Testis (tissue), 2 donors: Measurements from ENCODE around the gene TRPC3.

Experiments
- CTCF ChIP-seq, 3 experiments: fragments of 450-650 bp in 2 of 3; fragments of 200-600 bp in 1 of 3; sonication (generic) in 1 of 3; IDR thresholded peaks; one replicate each; pipeline ENCODE4 v1.5.1; 2016 to 2019; ENCODE audit warnings: antibody characterized with exemption in 3 of 3, mild to moderate bottlenecking in 2 of 3, moderate library complexity in 1 of 3
- POLR2A ChIP-seq: fragments of 450-650 bp; IDR thresholded peaks from one replicate; pipeline ENCODE4 v1.6.1; 2017; ENCODE audit warnings: antibody characterized with exemption, mild to moderate bottlenecking, moderate library complexity

DNA sequence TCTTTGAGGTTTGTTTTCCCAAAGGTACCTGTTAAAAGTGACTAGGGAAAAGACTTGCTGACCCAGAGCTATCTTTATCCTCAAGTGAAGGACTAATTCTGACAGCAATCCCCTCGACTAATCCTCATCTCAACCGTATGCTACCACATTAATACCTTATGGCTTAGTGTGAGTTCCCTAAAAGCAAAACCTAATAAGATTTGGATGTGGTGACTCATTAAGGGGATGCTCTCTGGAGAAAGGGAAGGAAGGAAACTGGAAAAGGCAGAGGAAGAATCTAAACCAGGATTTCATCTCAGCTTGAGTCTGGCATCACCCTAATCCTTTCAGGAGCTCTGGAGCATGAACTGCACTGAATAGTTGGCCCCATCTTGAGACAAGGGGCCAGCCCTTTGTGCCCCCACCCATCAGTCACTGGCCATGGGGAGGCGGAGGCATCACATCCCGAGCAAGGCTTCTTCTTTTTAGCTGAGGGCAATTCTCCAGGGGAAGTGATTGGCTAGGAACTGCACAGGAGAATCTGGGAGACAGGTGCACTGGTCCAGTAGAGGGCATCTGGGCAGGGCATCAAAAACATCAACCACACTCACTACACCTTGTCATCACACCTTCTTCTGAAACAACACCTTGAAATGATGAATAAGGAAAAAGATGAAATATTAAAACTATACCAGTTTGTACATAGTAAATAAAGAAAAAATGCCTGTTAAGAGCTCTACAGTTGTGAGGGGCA lies 74.7 kb downstream of the TRPC3 start:
- no peak for TF ChIP-seq CTCF (IDR thresholded peaks at IDR 0.05)
- no peak for TF ChIP-seq POLR2A
